ENCODE data around the gene ALX3.

The ALX3 gene

DNA sequence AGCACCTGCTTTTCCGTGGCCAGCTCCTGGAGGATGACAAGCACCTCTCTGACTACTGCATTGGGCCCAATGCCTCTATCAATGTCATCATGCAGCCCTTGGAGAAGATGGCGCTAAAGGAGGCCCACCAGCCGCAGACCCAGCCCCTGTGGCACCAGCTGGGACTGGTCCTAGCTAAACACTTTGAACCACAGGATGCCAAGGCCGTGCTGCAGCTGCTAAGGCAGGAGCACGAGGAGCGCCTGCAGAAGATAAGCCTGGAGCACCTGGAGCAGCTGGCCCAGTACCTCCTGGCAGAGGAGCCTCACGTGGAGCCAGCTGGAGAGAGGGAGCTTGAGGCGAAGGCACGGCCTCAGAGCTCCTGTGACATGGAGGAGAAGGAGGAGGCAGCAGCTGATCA, 42.2 kb upstream of the ALX3 start:
- Histone ChIP-seq H3K27ac (ENCODE audit: extremely low read depth, low read depth, low read length) (no peak overlapping the region), H3K4me3 (ENCODE audit: low read depth, low read length) (no peak overlapping the region), H3K9me3 (ENCODE audit: control insufficient read depth, insufficient read depth, low read depth, low read length) (no peaks in the 10 kb centered on the region), H3K36me3 (ENCODE audit: control insufficient read depth in 2 of 2, insufficient read depth in 1 of 2, low read length in 2 of 2) (no peaks in the 10 kb centered on the region), H3K4me1 (ENCODE audit: control insufficient read depth, insufficient read depth, low read length) (no peaks in the 10 kb centered on the region)
- POLR2A ChIA-PET: interaction anchor here (1.4 kb wide), 1 partner anchor 9 kb away, joined by 3 read pairs; no protein-coding TSS in a partner anchor
- TF ChIP-seq ZNF394 (tag by site-specific recombination; IDR thresholded peaks at IDR 0.05; ENCODE audit: borderline replicate concordance): peak; percentile 50; the same call in 1 of the 2 replicates
- TF ChIP-seq ZNF112 (tag by site-specific recombination; IDR thresholded peaks at IDR 0.05): no peak
- TF ChIP-seq, protein P1, sequence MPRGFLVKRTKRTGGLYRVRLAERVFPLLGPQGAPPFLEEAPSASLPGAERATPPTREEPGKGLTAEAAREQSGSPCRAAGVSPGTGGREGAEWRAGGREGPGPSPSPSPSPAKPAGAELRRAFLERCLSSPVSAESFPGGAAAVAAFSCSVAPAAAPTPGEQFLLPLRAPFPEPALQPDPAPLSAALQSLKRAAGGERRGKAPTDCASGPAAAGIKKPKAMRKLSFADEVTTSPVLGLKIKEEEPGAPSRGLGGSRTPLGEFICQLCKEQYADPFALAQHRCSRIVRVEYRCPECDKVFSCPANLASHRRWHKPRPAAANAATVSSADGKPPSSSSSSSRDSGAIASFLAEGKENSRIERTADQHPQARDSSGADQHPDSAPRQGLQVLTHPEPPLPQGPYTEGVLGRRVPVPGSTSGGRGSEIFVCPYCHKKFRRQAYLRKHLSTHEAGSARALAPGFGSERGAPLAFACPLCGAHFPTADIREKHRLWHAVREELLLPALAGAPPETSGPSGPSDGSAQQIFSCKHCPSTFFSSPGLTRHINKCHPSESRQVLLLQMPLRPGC (tag by site-specific recombination; IDR thresholded peaks at IDR 0.05): no peak
- no peak for TF ChIP-seq REPIN1 (tag by site-specific recombination; IDR thresholded peaks at IDR 0.05; ENCODE audit: low read depth)
- no peak for TF ChIP-seq ZNF23 (tag by site-specific recombination; IDR thresholded peaks at IDR 0.05; ENCODE audit: borderline replicate concordance)
- CTCF ChIA-PET: interaction anchor here (0.6 to 6.6 kb wide), 3 partner anchors 8 to 61 kb away, joined by 3 to 63 read pairs (median 3); no protein-coding TSS in a partner anchor

DNA sequence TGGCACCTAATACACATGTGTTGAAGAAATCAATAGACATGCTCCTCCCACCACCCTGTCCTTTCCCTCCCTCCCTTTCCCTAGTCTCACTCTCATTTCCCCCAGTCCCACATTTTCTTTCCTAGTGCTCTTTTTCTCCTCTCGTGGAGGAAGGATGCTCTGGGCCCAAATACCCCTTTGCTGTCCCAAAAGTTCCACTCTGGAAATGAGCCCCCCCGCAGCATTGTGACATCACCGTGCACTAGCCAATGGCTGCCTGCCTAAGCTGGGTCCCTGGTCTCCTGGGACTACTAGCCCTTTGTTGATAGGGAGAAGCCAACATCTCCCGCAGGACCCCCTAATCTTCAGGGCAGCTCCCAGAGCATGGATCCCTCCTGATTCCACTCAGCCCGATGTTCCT, 41.7 kb upstream of the ALX3 start, which contains the start of gene UBL4B:
UBL4B (plus strand) TSS at position 301 of the 400 bp plus-strand sequence; CDS start at position 393, 92 bp downstream.
- H3K4me1 ChIP-seq (ENCODE audit: control insufficient read depth, insufficient read depth, low read length): no peaks in the 10 kb centered on the region
- ChIA-PET POLR2A (no interaction called here), CTCF (interaction anchor here (6.6 kb wide), 1 partner anchor 60 kb away, joined by 63 read pairs; no protein-coding TSS in a partner anchor)
- no peak within 1 kb of the TSS for H3K4me3 ChIP-seq (ENCODE audit: low read depth, low read length)
- no peaks in the 10 kb centered on the region for H3K36me3 ChIP-seq (ENCODE audit: control insufficient read depth in 2 of 2, insufficient read depth in 1 of 2, low read length in 2 of 2)
- no peak within 1 kb of the TSS for H3K27ac ChIP-seq (ENCODE audit: extremely low read depth, low read depth, low read length)
- TF ChIP-seq SP2 (tag by site-specific recombination; IDR thresholded peaks at IDR 0.05) (no peak), ZNF184 (tag by site-specific recombination; IDR thresholded peaks at IDR 0.05) (no peak), PRDM1 (tag by site-specific recombination; IDR thresholded peaks at IDR 0.05) (peak; percentile 57; the same call in 1 of the 2 replicates)
- H3K9me3 ChIP-seq (ENCODE audit: control insufficient read depth, insufficient read depth, low read depth, low read length): no peaks in the 10 kb centered on the region

DNA sequence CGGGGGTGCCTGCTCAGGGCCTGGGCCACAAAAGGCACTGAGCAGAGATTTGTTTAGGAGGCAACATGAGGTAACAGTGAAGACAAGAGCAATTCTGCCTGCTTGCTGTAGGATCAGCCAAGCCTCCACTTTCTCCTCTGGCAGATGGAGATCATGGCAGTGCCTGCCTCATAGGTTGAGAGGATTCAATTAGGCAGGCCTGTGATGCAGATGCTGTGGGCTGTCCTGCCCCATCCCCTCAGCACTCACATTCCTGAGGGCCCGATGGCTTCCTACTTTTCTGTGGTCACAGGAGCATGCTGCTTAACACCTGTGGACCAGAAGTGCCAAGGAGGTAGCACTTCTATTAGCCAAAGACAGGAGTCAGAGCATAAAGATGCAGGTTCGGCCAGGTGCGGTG, 40.6 kb upstream of the ALX3 start:
- H3K36me3 ChIP-seq (ENCODE audit: control insufficient read depth in 2 of 2, insufficient read depth in 1 of 2, low read length in 2 of 2): no peaks in the 10 kb centered on the region
- TF ChIP-seq, protein P2, sequence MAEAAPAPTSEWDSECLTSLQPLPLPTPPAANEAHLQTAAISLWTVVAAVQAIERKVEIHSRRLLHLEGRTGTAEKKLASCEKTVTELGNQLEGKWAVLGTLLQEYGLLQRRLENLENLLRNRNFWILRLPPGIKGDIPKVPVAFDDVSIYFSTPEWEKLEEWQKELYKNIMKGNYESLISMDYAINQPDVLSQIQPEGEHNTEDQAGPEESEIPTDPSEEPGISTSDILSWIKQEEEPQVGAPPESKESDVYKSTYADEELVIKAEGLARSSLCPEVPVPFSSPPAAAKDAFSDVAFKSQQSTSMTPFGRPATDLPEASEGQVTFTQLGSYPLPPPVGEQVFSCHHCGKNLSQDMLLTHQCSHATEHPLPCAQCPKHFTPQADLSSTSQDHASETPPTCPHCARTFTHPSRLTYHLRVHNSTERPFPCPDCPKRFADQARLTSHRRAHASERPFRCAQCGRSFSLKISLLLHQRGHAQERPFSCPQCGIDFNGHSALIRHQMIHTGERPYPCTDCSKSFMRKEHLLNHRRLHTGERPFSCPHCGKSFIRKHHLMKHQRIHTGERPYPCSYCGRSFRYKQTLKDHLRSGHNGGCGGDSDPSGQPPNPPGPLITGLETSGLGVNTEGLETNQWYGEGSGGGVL (tag by site-specific recombination; IDR thresholded peaks at IDR 0.05): no peak
- TF ChIP-seq ZNF184 (tag by site-specific recombination; IDR thresholded peaks at IDR 0.05) (no peak), ZNF239 (tag by site-specific recombination; IDR thresholded peaks at IDR 0.05) (no peak), EGR2 (tag by site-specific recombination; IDR thresholded peaks at IDR 0.05; ENCODE audit: low read depth) (no peak), ZNF146 (tag by site-specific recombination; IDR thresholded peaks at IDR 0.05) (no peak), KLF1 (tag by site-specific recombination; IDR thresholded peaks at IDR 0.05) (no peak), ZNF433 (tag by site-specific recombination; IDR thresholded peaks at IDR 0.05; ENCODE audit: low read depth) (no peak), ZNF660 (tag by site-specific recombination; IDR thresholded peaks at IDR 0.05) (no peak), BCL11A (tag by site-specific recombination; IDR thresholded peaks at IDR 0.05; ENCODE audit: low read depth) (no peak)
- TF ChIP-seq, protein P3, sequence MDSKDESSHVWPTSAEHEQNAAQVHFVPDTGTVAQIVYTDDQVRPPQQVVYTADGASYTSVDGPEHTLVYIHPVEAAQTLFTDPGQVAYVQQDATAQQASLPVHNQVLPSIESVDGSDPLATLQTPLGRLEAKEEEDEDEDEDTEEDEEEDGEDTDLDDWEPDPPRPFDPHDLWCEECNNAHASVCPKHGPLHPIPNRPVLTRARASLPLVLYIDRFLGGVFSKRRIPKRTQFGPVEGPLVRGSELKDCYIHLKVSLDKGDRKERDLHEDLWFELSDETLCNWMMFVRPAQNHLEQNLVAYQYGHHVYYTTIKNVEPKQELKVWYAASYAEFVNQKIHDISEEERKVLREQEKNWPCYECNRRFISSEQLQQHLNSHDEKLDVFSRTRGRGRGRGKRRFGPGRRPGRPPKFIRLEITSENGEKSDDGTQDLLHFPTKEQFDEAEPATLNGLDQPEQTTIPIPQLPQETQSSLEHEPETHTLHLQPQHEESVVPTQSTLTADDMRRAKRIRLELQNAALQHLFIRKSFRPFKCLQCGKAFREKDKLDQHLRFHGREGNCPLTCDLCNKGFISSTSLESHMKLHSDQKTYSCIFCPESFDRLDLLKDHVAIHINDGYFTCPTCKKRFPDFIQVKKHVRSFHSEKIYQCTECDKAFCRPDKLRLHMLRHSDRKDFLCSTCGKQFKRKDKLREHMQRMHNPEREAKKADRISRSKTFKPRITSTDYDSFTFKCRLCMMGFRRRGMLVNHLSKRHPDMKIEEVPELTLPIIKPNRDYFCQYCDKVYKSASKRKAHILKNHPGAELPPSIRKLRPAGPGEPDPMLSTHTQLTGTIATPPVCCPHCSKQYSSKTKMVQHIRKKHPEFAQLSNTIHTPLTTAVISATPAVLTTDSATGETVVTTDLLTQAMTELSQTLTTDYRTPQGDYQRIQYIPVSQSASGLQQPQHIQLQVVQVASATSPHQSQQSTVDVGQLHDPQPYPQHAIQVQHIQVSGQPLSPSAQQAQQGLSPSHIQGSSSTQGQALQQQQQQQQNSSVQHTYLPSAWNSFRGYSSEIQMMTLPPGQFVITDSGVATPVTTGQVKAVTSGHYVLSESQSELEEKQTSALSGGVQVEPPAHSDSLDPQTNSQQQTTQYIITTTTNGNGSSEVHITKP (tag by site-specific recombination; IDR thresholded peaks at IDR 0.05): no peak
- TF ChIP-seq, protein P4, sequence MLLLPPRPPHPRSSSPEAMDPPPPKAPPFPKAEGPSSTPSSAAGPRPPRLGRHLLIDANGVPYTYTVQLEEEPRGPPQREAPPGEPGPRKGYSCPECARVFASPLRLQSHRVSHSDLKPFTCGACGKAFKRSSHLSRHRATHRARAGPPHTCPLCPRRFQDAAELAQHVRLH (tag by site-specific recombination; IDR thresholded peaks at IDR 0.05): no peak
- no peaks in the 10 kb centered on the region for H3K9me3 ChIP-seq (ENCODE audit: control insufficient read depth, insufficient read depth, low read depth, low read length)
- H3K27ac ChIP-seq (ENCODE audit: extremely low read depth, low read depth, low read length): no peak overlapping the region
- no peaks in the 10 kb centered on the region for H3K4me1 ChIP-seq (ENCODE audit: control insufficient read depth, insufficient read depth, low read length)
- POLR2A ChIA-PET: no interaction called here
- H3K4me3 ChIP-seq (ENCODE audit: low read depth, low read length): no peak overlapping the region
- CTCF ChIA-PET: no interaction called here
